GM10847 (cell line): ENCODE data around the gene COMMD7.

Experiments
- POLR2A ChIP-seq: IDR thresholded peaks from 2 replicates; pipeline ENCODE4 v1.6.1; 2011; ENCODE audit not compliant: insufficient read length; ENCODE audit errors: extremely low read depth

Gene COMMD7

GRCh38 chr20:32743237-32744112 is at the start of gene COMMD7:
TSS of gene COMMD7 (minus strand) at chr20:32743467. CDS start at chr20:32743391, 76 bp downstream.
- TF ChIP-seq POLR2A: peak; percentile 31

- no peak for TF ChIP-seq POLR2A
Measured at GRCh38 chr20:32792731-32793458, 49.6 kb upstream of the COMMD7 start.

- TF ChIP-seq POLR2A: no peak
Measured at GRCh38 chr20:32792316-32792715, 49.0 kb upstream of the COMMD7 start.

- no peak for TF ChIP-seq POLR2A
Measured at GRCh38 chr20:32790751-32791057, 47.4 kb upstream of the COMMD7 start.

- no peak for TF ChIP-seq POLR2A
Measured at GRCh38 chr20:32789896-32790750, 46.9 kb upstream of the COMMD7 start.

GRCh38 chr20:32787168-32787567 is 43.9 kb upstream of the COMMD7 start:
- no peak for TF ChIP-seq POLR2A

GRCh38 chr20:32786059-32786760 is 42.9 kb upstream of the COMMD7 start:
- no peak for TF ChIP-seq POLR2A

- no peak for TF ChIP-seq POLR2A
Measured at GRCh38 chr20:32784369-32785080, 41.3 kb upstream of the COMMD7 start.

GRCh38 chr20:32780749-32781655 is 37.7 kb upstream of the COMMD7 start:
- no peak for TF ChIP-seq POLR2A

GRCh38 chr20:32780278-32780677 is 37.0 kb upstream of the COMMD7 start:
- no peak for TF ChIP-seq POLR2A

GRCh38 chr20:32779500-32780211 is 36.4 kb upstream of the COMMD7 start:
- TF ChIP-seq POLR2A: no peak

- no peak for TF ChIP-seq POLR2A
Measured at GRCh38 chr20:32777177-32777956, 34.1 kb upstream of the COMMD7 start.
